GM12875 (cell line): ENCODE data around the gene CDK1.

Experiments
- H3K4me3 ChIP-seq: one replicate; pipeline ENCODE4 v1.5.1; 2011; ENCODE audit warnings: low read depth, low read length, control low read depth
- TF ChIP-seq, protein P1 (sequence below): IDR thresholded peaks from 2 replicates; pipeline ENCODE4 v1.5.1; 2011; ENCODE audit warnings: low read depth, mild to moderate bottlenecking, control low read depth, inconsistent platforms, low read length, moderate library complexity, borderline replicate concordance; ENCODE audit not compliant: insufficient read depth

CDK1 gene

DNA sequence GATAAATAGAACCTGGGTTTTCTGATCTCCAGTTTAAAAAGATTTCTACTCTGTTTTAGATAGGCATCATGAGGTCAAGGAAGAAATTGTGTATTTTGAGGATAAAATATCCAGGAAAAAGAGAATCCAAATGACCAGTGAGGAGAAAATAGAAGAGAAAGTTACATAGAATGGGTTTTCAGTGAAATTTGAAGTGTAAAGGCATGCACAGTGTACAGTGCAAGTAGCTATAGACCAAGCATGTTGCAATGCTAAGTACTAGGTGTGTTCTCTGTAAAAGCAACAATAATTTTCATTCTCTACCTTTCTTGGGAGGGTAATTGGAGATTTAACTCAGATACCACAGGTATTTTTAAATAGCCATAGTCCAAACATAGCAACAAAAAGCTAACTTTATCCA is 22.6 kb downstream of the CDK1 start:
- H3K4me3 ChIP-seq, result no peak overlapping the region
- TF ChIP-seq, protein P1, sequence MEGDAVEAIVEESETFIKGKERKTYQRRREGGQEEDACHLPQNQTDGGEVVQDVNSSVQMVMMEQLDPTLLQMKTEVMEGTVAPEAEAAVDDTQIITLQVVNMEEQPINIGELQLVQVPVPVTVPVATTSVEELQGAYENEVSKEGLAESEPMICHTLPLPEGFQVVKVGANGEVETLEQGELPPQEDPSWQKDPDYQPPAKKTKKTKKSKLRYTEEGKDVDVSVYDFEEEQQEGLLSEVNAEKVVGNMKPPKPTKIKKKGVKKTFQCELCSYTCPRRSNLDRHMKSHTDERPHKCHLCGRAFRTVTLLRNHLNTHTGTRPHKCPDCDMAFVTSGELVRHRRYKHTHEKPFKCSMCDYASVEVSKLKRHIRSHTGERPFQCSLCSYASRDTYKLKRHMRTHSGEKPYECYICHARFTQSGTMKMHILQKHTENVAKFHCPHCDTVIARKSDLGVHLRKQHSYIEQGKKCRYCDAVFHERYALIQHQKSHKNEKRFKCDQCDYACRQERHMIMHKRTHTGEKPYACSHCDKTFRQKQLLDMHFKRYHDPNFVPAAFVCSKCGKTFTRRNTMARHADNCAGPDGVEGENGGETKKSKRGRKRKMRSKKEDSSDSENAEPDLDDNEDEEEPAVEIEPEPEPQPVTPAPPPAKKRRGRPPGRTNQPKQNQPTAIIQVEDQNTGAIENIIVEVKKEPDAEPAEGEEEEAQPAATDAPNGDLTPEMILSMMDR, result no peak

DNA sequence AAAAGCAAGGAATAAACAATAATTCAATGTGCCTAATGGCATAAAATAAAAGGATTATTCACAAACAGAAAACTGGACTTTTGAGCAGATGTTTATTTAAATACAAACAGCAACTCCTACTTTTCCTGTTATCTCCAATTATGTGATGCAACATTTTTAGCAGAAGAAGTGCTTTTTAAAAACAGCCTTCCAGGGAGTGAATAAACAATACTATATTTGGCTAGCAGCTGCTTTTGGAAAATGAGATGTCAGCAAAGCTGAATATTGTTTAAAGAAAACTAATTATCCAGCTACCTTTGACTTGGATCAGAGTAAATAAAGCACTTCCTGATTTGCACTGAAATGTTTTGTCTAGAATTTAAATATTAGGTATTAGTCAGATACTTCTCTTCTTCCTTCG is 23.2 kb downstream of the CDK1 start:
- no peak overlapping the region for H3K4me3 ChIP-seq
- TF ChIP-seq, protein P1, result no peak

DNA sequence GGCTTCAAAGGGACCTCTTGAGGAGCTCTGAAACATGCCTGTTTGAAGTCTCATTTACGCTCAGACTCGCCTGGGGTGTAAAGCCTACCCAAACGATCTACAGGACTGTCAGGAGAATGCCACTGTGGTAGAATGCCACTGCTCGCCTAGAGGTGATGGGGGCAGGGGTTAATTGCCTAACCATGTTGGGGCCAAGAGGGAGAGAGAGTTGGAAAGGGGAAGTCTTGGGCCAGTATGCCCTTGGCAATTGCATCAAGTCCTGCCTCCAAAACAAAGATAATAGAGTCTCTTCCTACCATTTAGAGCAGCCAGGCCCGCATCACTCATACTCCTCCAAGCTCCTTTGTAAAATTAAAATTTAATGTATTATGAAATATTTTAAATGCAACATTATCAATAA is 25.2 kb downstream of the CDK1 start:
- H3K4me3 ChIP-seq, result no peak overlapping the region
- TF ChIP-seq, protein P1, result no peak

DNA sequence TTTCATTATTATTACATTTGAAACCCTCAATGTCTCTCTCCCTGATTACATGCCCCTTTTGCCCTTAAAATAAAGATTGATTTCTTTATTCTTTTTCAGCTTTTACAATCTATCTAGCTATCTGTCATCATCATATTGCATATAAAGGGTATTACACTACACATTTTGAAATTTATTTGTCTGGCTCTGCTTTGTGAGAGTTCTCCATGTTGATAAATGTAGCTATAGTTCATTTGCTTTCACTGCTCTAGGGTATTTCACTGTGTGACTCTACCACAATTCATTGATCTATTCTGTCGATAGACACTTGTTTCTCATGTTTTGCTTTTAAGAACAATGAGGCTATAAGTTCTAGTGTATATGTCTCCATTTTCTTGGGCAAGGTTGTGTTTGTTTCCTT is 25.6 kb downstream of the CDK1 start:
- TF ChIP-seq, protein P1, result no peak
- H3K4me3 ChIP-seq, result no peak overlapping the region

DNA sequence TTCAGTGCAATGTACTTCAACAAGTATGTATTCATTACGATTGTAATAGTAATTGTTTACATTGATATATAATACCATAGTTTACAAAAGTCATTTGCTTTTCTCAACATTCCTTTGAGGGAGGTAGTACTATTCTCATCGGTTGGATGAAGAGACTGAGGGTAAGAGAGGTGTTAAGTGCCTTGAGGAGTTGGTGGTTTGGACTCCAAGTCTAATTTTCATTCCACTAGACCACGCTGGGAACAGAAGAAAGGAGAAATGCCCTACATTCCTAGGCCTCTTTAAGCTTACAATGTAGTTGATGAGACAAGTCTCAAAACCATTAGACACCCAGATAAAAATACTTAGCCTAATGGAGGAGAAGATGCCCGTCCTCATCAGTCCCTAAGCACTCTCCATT is 28.6 kb downstream of the CDK1 start:
- H3K4me3 ChIP-seq, result no peak overlapping the region
- TF ChIP-seq, protein P1, result no peak

DNA sequence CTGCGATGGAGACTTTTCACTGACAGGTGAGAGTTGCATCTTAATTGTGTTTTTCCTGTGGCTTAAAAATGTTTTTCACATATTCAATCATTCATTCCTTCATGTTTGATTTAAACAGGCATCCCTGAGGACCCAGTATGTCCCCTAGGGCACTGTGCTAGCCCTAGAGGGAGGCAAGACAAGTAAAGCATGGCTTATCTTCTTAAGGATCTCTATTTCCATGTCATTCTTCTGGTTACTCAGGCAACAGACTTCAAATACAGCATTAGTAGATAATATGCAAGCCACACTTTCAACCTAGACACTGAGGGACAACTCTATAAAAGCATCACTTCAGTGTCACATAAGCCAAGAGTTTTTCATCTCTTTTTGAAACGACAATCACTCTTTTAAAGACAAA is 29.2 kb downstream of the CDK1 start:
- TF ChIP-seq, protein P1, result no peak
- no peak overlapping the region for H3K4me3 ChIP-seq

DNA sequence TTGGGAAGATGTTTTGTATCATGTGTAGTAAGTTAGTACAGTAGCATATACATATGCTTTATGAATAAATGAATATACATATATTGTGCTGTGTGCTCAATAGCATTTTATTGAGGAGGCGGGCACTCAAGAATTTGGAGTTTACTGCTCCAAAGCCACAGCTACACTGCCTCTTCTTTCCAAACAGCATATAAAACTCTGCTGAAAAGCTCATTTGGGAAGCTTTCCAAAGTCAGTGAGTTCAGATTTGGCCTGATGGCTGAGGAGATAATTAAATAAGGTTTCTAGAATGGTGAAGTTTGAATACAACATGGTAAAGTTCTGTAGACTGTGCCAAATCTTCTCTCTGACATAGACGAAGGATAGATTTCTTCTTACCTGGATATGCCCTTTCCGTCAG is 29.8 kb downstream of the CDK1 start:
- no peak overlapping the region for H3K4me3 ChIP-seq
- TF ChIP-seq, protein P1, result no peak
